ENCODE results near the gene XPC.

GRCh38 chr3:14130707-14131106 lies 47.7 kb downstream of the XPC start:
- TF ChIP-seq CTCF (IDR thresholded peaks at IDR 0.05; ENCODE audit: borderline replicate concordance, extremely low read depth, low read length, poor library complexity, severe bottlenecking): no peak
- TF ChIP-seq EZH2 (IDR thresholded peaks at IDR 0.05; ENCODE audit: borderline replicate concordance, low read depth, low read length, severe bottlenecking): no peak

Measured in DND-41 (cell line).